ENCODE data around the gene STK11. TPM values are rescaled to one million over a fixed set of nuclear protein-coding genes. Genes with fewer than 3 reads are reported as not detected.

Gene STK11
- total RNA-seq, 3 donors from 2014 or later: 69.6 to 86.6 (median 76.3) TPM

- H3K36me3 ChIP-seq (ENCODE audit: low read depth): no peaks in the 10 kb centered on the region
- H3K4me1 ChIP-seq (ENCODE audit: low read depth): peaks cover 19% of the 10 kb centered on the region
- H3K4me3 ChIP-seq: no peak overlapping the region
- intact Hi-C loops (cut with DNase I, micrococcal nuclease): no loop called here
- DNase-seq (no peak), ATAC-seq (no peak)
- no peak for TF ChIP-seq CTCF (IDR thresholded peaks at IDR 0.05)
- no peaks in the 10 kb centered on the region for H3K9me3 ChIP-seq
Observed at GRCh38 chr19:1158885-1159448, 46.6 kb upstream of the STK11 start.

DNA sequence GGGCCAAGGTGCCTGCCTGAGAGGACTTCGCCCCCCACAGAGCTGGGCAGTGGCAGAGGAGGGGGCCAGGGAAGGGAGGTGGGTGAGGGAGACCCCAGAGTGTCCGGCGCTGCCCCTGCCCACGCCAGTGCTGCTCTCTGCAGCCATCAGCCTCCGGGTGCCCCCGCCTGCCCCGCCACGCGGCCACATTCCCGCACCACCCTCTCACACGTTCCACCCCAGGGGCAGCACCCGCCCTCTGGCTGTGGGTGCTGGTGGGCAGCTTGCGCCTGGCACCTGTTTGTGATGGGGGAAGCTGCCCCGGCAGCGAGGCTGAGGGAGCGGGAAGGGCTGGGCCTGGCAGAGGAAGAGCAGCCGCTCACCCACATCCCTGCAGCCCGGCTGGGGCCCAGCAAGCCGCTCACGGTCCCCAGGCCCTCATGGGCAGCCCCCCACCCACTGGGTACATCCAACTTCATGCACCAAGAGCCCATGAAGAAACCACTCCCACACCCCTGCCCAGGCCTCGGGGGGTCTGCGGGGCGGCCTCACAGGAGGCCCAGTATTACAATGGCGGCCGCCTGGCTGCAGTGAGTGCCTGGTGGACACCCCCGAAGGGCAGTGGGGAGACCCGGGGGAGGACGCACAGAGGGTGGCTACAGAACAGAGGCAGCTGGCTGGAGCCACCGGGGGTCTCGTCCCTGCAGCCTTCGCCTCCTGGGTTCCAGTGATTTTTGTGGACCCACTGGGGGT lies 45.5 kb upstream of the STK11 start:
- TF ChIP-seq CTCF (IDR thresholded peaks at IDR 0.05): no peak
- H3K4me3 ChIP-seq: no peak overlapping the region
- no peaks in the 10 kb centered on the region for H3K36me3 ChIP-seq (ENCODE audit: low read depth)
- H3K9me3 ChIP-seq: no peaks in the 10 kb centered on the region
- intact Hi-C loops (cut with DNase I, micrococcal nuclease): no loop called here
- ATAC-seq (no peak), DNase-seq (no peak)
- peaks cover 11% of the 10 kb centered on the region for H3K4me1 ChIP-seq (ENCODE audit: low read depth)

- intact Hi-C loops (cut with DNase I, micrococcal nuclease): no loop called here
- peak; percentile 20 for ATAC-seq
- Histone ChIP-seq H3K4me1 (ENCODE audit: low read depth) (no peaks in the 10 kb centered on the region), H3K36me3 (ENCODE audit: low read depth) (no peaks in the 10 kb centered on the region), H3K9me3 (no peaks in the 10 kb centered on the region), H3K4me3 (no peak overlapping the region)
- no peak for TF ChIP-seq CTCF (IDR thresholded peaks at IDR 0.05)
- peak in 1 of 3 donors; percentile 65 for DNase-seq
Observed at GRCh38 chr19:1161716-1162115, 43.9 kb upstream of the STK11 start.

GRCh38 chr19:1162404-1163282 lies 42.9 kb upstream of the STK11 start:
- ATAC-seq: no peak
- no peaks in the 10 kb centered on the region for H3K36me3 ChIP-seq (ENCODE audit: low read depth)
- no peak for TF ChIP-seq CTCF (IDR thresholded peaks at IDR 0.05)
- no peak for DNase-seq
- no peaks in the 10 kb centered on the region for H3K9me3 ChIP-seq
- no peaks in the 10 kb centered on the region for H3K4me1 ChIP-seq (ENCODE audit: low read depth)
- intact Hi-C loops (cut with DNase I, micrococcal nuclease): no loop called here
- no peak overlapping the region for H3K4me3 ChIP-seq

- intact Hi-C loops (cut with DNase I, micrococcal nuclease): no loop called here
- H3K36me3 ChIP-seq (ENCODE audit: low read depth): no peaks in the 10 kb centered on the region
- no peak for TF ChIP-seq CTCF (IDR thresholded peaks at IDR 0.05)
- H3K4me3 ChIP-seq: no peak overlapping the region
- H3K9me3 ChIP-seq: no peaks in the 10 kb centered on the region
- ATAC-seq (peak; percentile 2), DNase-seq (no peak)
- H3K4me1 ChIP-seq (ENCODE audit: low read depth): no peaks in the 10 kb centered on the region
Observed at GRCh38 chr19:1163283-1163933, 42.2 kb upstream of the STK11 start.

Data from mucosa of descending colon (tissue), 3 donors.